HepG2 (cell line): ENCODE results near the gene BMF. TPM values are rescaled to one million over a fixed set of nuclear protein-coding genes. Genes with fewer than 3 reads are reported as not detected.

Source experiments
- AHR ChIP-seq: IDR thresholded peaks from 2 replicates; pipeline ENCODE4 v1.6.1; 2018; ENCODE audit warnings: missing genetic modification reagents, missing compliant biosample characterization
- ATAD3A ChIP-seq: sonication (generic); formaldehyde crosslinking; IDR thresholded peaks from 2 replicates; pipeline ENCODE4 v1.4.0; 2020; ENCODE audit warnings: missing genetic modification reagents
- ATF7 ChIP-seq, 2 experiments: fragments of 450-650 bp in 1 of 2; sonication (generic) in 1 of 2; formaldehyde crosslinking in 1 of 2; IDR thresholded peaks; 2 replicates each; pipeline versions ENCODE4 v1.4.0 to v1.6.1; 2016 to 2020; ENCODE audit warnings: antibody characterized with exemption in 1 of 2, mild to moderate bottlenecking in 1 of 2, missing genetic modification reagents in 1 of 2
- CCAR2 ChIP-seq: fragments of 200-400 bp; formaldehyde crosslinking; optimal IDR thresholded peaks from 2 replicates; pipeline ENCODE3; 2018; ENCODE audit warnings: low read depth, mild to moderate bottlenecking, low read length, moderate library complexity
- ISL2 ChIP-seq: sonication (generic); formaldehyde crosslinking; IDR thresholded peaks from 2 replicates; pipeline ENCODE4 v1.5.0; 2020; ENCODE audit warnings: missing genetic modification reagents
- NFYB ChIP-seq: sonication (generic); formaldehyde crosslinking; IDR thresholded peaks from 2 replicates; pipeline ENCODE4 v1.4.0; 2020; ENCODE audit warnings: missing genetic modification reagents
- NFYC ChIP-seq: IDR thresholded peaks from 2 replicates; pipeline ENCODE4 v1.6.1; 2016; ENCODE audit warnings: missing genetic modification reagents, missing compliant biosample characterization
- PLRG1 ChIP-seq: fragments of 450-650 bp; conservative IDR thresholded peaks from 2 replicates; pipeline ENCODE4 v1.6.1; 2016
- RXRA ChIP-seq: sonication (generic); formaldehyde crosslinking; IDR thresholded peaks from 2 replicates; pipeline ENCODE4 v1.5.1; 2020; ENCODE audit warnings: missing genetic modification reagents
- SMAD3 ChIP-seq: sonication (generic); formaldehyde crosslinking; IDR thresholded peaks from 2 replicates; pipeline ENCODE4 v1.4.0; 2020; ENCODE audit warnings: missing genetic modification reagents
- TEAD3 ChIP-seq: optimal IDR thresholded peaks from 2 replicates; pipeline ENCODE3; 2016; ENCODE audit warnings: borderline replicate concordance
- ZNF296 ChIP-seq: sonication (generic); formaldehyde crosslinking; conservative IDR thresholded peaks from 2 replicates; pipeline ENCODE4 v1.5.0; 2020; ENCODE audit warnings: mild to moderate bottlenecking, missing genetic modification reagents
- ZNF510 ChIP-seq: sonication (generic); formaldehyde crosslinking; IDR thresholded peaks from 2 replicates; pipeline ENCODE4 v1.4.0; 2020; ENCODE audit warnings: low read depth, mild to moderate bottlenecking, missing genetic modification reagents
- ZNF607 ChIP-seq: sonication (generic); formaldehyde crosslinking; IDR thresholded peaks from 2 replicates; pipeline ENCODE4 v1.5.1; 2020; ENCODE audit warnings: missing genetic modification reagents, mild to moderate bottlenecking, borderline replicate concordance
- ZNF616 ChIP-seq: sonication (generic); formaldehyde crosslinking; IDR thresholded peaks from 2 replicates; pipeline ENCODE4 v1.5.0; 2020; ENCODE audit warnings: low read depth, mild to moderate bottlenecking, missing genetic modification reagents
- ZNF737 ChIP-seq: sonication (generic); formaldehyde crosslinking; IDR thresholded peaks from 2 replicates; pipeline ENCODE4 v1.5.0; 2020; ENCODE audit warnings: missing genetic modification reagents, mild to moderate bottlenecking, borderline replicate concordance
- ZNF749 ChIP-seq: sonication (generic); formaldehyde crosslinking; IDR thresholded peaks from 2 replicates; pipeline ENCODE4 v1.8.0; 2022; ENCODE audit warnings: mild to moderate bottlenecking, missing genetic modification reagents, moderate library complexity, borderline replicate concordance
- polyA plus RNA-seq, 8 experiments: library from polyadenylated mRNA; depleted of rRNA in 3 of 8; stranded (reverse) in 7 of 8; unstranded in 1 of 8; fragments of >200 nt; fragmentation: Illumina TruSeq in 4 of 8; extraction: Trizol in 4 of 8; gene quantifications; 2 replicates each; pipeline versions ENCODE4 v1.2.1 to v1.2.3, GENCODE V29; 2011 to 2016; ENCODE audit warnings: low read depth in 4 of 8, missing spikeins in 1 of 8, mixed read lengths in 1 of 8; ENCODE audit not compliant: insufficient read depth in 1 of 8
- total RNA-seq, 5 experiments: library from RNA; depleted of rRNA; stranded (reverse); fragments of >200 nt; fragmentation: Illumina TruSeq; extraction: Trizol; gene quantifications; 2 replicates each; pipeline ENCODE4 v1.2.3, GENCODE V29; 2016; ENCODE audit warnings: low read depth in 1 of 5
- TF ChIP-seq, protein P1 (sequence below), 2 experiments: sonication (generic) in 1 of 2; formaldehyde crosslinking in 1 of 2; IDR thresholded peaks; 2 replicates each; pipeline versions ENCODE4 v1.4.0 to v1.6.1; 2016 to 2020; ENCODE audit warnings: borderline replicate concordance in 1 of 2, low read depth in 1 of 2, mild to moderate bottlenecking in 1 of 2, missing genetic modification reagents in 1 of 2
- TF ChIP-seq, protein P2 (sequence below): sonication (generic); formaldehyde crosslinking; conservative IDR thresholded peaks from 2 replicates; pipeline ENCODE4 v1.5.0; 2020; ENCODE audit warnings: missing genetic modification reagents
- TF ChIP-seq, protein P3 (sequence below): sonication (generic); formaldehyde crosslinking; conservative IDR thresholded peaks from 2 replicates; pipeline ENCODE4 v1.4.0; 2020; ENCODE audit warnings: missing genetic modification reagents
- TF ChIP-seq, protein P4 (sequence below): sonication (generic); formaldehyde crosslinking; IDR thresholded peaks from 2 replicates; pipeline ENCODE4 v1.8.1; 2023; ENCODE audit warnings: missing genetic modification reagents, mild to moderate bottlenecking, borderline replicate concordance

BMF gene
- total and polyA plus RNA-seq, 2 of the 13 experiments (the other 11 are each of a cell fraction or from before 2014, with no cell fraction given), result 8.7 to 15.9 TPM

DNA sequence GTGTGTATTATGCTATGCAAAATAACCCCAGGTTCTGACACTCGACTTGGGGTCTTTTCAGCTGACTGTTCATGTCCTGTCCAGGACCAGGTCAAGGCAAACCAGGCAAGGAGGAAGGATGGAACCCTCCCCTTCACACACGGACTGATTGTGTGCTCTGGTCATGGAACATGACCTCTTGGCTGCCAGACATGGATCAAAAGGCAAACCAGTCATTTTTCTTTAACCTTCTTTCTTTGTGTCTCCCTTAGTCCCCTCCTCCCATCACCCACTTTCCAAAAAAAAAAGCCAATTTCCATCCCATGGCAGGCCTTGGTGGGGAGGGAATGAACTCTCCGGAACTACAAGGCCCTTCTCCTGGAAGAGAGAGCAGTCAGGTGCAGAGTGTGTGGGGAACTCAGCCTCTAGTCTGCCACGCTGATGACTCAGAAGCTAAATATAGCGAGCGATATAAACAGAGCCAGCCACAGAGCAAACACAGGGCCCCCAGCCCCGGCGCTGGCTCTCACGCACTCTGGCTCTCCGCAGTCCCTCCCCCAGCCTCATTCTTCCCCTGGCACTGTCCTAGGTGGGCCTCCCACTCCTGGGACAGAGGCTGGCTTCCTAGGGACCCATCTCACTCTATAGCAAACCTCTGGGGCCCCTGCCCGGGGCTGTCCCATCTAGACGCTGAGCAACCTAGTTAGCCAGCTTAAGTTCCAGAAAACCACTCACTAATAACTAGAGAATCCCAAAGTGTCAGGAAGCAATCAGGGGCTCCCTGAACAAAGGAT is 10.0 kb downstream of the BMF start (continued):
- peak; percentile 50; the same call in 1 of the 2 replicates for TF ChIP-seq ZNF749 (CRISPR knock-in tag)
- peak; percentile 89 for TF ChIP-seq ISL2 (CRISPR knock-in tag)
- peak; percentile 59 for TF ChIP-seq CCAR2
- TF ChIP-seq ZNF616 (CRISPR knock-in tag), result no peak
- TF ChIP-seq ZNF296, result no peak
- TF ChIP-seq RXRA (CRISPR knock-in tag), result peak; percentile 97
- peak; percentile 82; the same call in 1 of the 2 replicates for TF ChIP-seq SMAD3
- TF ChIP-seq ZNF737 (CRISPR knock-in tag), result no peak
- TF ChIP-seq AHR (CRISPR knock-in tag), result peak; percentile 100
- peak; percentile 82 for TF ChIP-seq TEAD3 (CRISPR knock-in tag)
- TF ChIP-seq, protein P1, sequence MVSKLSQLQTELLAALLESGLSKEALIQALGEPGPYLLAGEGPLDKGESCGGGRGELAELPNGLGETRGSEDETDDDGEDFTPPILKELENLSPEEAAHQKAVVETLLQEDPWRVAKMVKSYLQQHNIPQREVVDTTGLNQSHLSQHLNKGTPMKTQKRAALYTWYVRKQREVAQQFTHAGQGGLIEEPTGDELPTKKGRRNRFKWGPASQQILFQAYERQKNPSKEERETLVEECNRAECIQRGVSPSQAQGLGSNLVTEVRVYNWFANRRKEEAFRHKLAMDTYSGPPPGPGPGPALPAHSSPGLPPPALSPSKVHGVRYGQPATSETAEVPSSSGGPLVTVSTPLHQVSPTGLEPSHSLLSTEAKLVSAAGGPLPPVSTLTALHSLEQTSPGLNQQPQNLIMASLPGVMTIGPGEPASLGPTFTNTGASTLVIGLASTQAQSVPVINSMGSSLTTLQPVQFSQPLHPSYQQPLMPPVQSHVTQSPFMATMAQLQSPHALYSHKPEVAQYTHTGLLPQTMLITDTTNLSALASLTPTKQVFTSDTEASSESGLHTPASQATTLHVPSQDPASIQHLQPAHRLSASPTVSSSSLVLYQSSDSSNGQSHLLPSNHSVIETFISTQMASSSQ (IDR thresholded peaks at IDR 0.05; ENCODE audit: low read depth), result 0 out of 2 replicates have a peak, but pooled peaks have one; percentile 53
- TF ChIP-seq, protein P1 (CRISPR knock-in tag; IDR thresholded peaks at IDR 0.05; ENCODE audit: borderline replicate concordance), result peak; percentile 88; the same call in 1 of the 2 replicates
- 0 out of 2 replicates have a peak, but pooled peaks have one; percentile 33 for TF ChIP-seq ZNF510 (CRISPR knock-in tag)
- no peak for TF ChIP-seq ATAD3A
- TF ChIP-seq NFYB (CRISPR knock-in tag), result no peak
- TF ChIP-seq, protein P2, sequence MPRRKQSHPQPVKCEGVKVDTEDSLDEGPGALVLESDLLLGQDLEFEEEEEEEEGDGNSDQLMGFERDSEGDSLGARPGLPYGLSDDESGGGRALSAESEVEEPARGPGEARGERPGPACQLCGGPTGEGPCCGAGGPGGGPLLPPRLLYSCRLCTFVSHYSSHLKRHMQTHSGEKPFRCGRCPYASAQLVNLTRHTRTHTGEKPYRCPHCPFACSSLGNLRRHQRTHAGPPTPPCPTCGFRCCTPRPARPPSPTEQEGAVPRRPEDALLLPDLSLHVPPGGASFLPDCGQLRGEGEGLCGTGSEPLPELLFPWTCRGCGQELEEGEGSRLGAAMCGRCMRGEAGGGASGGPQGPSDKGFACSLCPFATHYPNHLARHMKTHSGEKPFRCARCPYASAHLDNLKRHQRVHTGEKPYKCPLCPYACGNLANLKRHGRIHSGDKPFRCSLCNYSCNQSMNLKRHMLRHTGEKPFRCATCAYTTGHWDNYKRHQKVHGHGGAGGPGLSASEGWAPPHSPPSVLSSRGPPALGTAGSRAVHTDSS, result no peak
- TF ChIP-seq, protein P3, sequence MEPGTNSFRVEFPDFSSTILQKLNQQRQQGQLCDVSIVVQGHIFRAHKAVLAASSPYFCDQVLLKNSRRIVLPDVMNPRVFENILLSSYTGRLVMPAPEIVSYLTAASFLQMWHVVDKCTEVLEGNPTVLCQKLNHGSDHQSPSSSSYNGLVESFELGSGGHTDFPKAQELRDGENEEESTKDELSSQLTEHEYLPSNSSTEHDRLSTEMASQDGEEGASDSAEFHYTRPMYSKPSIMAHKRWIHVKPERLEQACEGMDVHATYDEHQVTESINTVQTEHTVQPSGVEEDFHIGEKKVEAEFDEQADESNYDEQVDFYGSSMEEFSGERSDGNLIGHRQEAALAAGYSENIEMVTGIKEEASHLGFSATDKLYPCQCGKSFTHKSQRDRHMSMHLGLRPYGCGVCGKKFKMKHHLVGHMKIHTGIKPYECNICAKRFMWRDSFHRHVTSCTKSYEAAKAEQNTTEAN (CRISPR knock-in tag), result peak; percentile 59
- TF ChIP-seq ZNF607, result no peak; the same call in 1 of the 2 replicates
- TF ChIP-seq NFYC (CRISPR knock-in tag), result 0 out of 2 replicates have a peak, but pooled peaks have one; percentile 20
- TF ChIP-seq PLRG1, result no peak
- no peak for TF ChIP-seq ATF7 (IDR thresholded peaks at IDR 0.05)
- TF ChIP-seq ATF7 (CRISPR knock-in tag; IDR thresholded peaks at IDR 0.05), result peak; percentile 91
- TF ChIP-seq, protein P4, sequence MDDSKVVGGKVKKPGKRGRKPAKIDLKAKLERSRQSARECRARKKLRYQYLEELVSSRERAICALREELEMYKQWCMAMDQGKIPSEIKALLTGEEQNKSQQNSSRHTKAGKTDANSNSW (CRISPR knock-in tag), result no peak
